HG03108 (cell line): ENCODE results near the gene ANKRD2.

ENCODE experiments used
- ATAC-seq: cut with Tn5 transposase; IDR thresholded peaks from one replicate; pipeline ENCODE4 v1.9.1; 2021; ENCODE audit warnings: moderate library complexity; ENCODE audit not compliant: unreplicated experiment

ANKRD2 gene

DNA sequence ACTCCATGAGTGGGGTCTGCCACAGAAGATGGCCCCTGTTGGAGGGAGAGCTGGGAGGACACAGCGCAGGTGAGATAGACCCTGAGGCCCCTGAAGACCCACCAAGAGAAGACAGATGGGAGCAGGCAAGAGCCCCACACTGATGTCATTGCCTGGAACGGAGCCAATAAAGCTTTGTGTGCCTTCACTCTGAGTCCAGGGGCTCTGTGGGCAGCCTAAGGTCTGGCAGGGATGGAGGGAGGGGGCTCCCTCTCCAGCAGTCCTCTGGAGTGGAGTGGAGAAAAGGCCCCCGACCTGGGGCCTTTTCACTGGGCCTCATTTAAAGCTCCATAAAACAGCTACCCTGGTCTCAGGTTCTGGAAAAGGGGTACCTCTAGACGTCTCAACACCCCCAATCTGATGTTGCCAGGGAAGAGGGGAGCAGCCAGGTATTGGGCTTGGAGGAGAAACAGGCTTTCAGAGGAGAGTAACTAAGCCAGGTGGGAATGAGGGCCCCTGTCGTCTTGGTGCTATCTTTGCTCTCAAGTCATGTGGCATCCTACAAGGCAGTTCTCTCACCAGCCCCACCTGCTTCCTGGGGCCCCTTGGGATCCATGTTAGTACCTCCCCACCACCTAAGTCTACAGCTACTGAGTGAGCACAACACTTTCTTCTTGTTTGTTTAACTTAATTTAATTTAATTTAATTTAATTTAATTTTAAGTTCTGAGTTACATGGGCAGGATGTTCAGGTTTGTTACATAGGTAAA is 18.3 kb downstream of the ANKRD2 start:
- ATAC-seq: no peak

DNA sequence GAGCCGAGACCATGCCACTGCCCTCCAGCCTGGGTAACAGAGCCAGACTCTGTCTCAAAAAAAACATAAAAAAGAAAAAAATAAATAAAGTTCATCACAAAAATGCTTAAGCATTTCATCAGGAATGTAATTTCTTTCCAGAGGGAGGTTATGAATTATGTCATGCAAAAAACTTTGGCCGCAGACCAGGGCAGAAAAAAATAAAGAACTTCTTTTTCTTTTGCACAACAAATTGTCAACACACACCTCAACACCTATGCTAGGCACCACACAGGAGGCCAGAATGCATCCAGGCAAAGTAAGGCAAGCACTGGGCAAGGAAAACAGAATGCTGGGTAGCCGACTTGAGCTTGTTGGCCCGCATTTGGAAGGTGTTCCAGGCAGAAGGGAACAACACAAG is 20.8 kb downstream of the ANKRD2 start:
- no peak for ATAC-seq

DNA sequence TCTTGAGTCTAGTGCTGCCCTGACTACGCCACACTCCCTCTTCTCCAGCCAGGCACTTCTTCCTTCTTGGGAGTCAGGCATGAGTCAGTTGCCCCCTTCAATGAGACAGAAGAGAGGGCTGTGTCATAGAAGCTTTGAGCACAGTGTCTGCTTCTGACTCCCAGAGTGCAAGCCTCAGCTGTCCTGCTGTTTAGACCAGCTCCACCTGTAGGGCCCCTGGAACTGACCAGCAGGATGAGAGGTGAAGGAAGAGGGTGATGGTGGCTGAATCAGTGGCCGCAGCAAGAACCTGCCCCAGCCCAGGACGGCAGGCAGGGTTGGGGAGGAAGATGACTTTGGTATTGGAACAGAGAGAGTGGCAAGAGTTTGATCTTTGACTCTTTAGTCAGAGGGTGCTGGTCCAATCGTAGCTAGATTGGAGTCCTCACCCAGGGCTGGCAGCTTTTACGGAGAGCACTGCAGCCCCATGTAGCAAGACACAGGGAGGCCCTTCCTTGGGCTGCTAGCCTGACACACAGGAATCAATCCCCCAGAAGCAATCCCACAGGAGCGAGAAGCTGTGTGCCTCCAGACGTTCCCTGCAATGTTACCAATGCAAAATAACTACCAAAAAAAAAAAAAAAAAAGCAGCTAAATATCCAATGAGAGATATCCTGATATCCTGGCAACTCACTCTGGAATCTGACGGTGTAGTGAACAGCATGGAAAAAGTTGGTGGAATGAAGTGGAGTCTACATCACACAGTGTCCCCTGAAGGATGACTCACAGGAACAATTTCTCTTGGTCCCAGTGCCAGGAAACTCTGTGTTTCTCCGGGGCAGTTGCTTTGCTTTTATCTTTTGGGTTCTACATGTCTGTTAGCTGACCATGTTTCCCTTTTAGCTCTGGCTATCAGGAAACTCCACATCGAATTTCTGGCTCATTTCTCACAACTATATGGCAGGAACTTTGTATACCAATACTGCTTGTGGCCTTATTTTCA is 23.8 kb downstream of the ANKRD2 start:
- ATAC-seq: no peak

DNA sequence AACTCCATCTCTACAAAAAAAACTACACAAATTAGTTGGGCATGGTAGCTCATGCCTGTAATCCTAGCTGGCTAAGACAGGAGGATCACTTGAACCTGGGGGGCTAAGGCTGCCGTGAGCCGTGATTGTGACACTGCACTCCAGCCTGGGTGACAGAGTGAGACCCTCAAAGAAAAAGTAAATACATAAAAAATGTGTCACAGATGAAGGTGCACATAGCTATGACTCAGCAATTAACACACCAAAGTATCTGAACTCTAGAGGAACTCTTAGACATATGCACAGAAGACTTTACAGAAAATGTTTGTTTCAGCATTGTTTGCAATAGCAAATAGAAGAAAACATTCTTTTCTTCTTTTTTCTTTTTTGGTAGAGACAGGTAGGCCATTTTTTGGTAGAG is 25.2 kb downstream of the ANKRD2 start:
- no peak for ATAC-seq

DNA sequence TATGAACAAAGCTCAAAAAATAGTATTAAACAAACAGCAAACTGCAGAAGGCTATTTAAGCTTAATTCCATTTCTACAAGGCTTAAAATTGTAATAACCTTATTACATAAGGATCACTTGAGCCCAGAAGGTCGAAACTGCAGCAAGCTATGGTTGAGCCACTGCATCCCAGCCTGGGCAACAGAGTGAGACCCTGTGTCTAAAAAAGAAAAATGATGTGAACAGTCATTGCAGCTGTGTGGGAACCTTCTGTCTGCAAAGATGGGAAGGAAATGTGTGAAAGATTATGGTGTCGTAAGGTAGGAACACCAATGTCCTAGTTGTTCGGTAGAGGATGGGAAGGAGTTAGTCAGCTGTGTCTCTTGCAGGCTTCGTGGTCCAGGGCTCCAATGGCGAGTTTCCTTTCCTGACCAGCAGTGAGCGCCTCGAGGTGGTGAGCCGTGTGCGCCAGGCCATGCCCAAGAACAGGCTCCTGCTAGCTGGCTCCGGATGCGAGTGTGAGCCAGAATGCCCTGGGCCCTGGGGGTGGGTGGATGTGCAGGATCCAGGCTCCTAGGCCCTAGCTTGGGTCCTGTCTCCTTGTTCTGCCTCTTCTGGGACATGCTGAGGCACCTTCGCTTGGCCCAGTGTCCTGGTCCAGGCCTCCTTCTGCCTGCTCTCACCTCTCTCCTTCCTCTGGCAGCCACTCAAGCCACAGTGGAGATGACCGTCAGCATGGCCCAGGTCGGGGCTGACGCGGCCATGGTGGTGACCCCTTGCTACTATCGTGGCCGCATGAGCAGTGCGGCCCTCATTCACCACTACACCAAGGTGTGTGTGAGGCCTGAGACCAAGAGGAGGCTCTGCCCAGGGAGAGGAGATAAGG is 26.1 kb downstream of the ANKRD2 start:
- no peak for ATAC-seq

DNA sequence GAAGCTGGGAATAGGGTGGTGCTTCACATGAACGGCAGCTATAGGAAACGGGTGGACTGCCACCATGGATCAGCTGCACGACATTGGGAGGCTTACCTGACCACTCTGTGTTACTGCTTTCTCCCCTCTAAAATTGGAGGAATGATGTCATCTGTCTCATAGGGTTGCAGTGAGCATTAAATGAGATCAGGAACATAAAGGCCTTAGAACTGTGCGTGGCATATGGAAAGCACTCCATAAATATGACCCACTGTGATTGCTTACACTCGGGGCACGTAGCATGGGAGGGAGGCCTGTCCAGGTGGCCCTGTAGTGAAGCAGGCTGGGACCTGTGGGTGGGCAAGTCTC is 26.7 kb downstream of the ANKRD2 start:
- no peak for ATAC-seq

DNA sequence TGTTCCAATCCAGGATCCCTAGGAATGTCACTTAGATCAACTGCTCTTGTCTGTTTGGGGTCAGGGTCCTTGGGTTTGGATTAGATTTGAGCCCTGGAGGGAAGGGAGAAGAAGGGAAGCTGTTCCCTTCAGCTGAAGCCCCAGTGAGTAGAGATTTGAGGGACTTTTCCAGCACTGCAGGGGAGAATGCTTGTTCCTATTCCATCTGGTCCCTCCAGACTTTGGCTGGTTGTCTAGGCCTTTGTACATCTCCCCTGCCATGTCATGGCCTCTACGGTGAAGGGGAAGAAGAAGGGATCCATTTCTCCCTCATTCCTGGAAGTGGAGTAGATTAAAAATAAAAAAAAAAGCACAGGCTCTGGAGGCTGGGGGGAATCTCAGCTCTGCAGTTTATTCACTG is 28.0 kb downstream of the ANKRD2 start:
- ATAC-seq: no peak

DNA sequence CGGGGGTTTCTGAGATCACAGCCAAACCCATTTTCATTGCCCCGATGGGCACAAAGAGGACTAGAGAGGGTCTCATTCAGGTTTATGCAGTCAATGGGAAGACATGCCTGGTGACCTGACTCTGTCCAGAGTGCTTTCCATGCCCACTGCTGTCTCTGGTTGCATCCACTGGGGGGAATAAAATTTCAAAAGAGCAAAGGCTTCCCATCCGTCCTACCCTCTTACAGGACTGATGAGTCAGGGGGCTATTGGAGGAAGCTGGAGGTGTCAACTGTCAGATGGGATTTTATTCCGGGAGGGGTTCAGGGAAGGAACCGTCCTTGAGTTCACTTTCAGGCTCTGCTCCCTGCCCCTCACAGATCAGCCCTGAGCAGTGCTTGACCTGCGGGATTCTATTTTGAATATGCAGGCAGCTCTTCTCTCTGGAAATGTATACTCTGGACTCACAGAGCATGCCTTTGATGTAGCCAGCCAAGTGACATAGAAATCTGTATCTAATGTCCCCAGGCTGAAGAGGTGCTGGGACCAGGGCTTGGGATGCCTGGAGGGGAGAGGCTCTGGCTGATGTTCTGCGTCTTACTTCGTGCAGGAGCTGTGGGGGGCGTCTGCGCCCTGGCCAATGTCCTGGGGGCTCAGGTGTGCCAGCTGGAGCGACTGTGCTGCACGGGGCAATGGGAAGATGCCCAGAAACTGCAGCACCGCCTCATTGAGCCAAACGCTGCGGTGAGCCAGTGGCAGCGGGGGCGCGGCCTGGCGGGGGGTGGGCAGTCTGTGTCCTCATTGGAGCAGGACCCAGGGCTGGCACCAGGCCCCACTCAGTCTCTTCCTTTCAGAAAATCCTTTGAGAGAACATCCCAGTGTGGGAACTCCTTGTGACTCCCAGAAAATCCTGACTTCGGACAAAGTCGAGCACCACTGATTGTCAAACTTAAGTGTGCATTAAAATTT is 29.0 kb downstream of the ANKRD2 start:
- no peak for ATAC-seq

DNA sequence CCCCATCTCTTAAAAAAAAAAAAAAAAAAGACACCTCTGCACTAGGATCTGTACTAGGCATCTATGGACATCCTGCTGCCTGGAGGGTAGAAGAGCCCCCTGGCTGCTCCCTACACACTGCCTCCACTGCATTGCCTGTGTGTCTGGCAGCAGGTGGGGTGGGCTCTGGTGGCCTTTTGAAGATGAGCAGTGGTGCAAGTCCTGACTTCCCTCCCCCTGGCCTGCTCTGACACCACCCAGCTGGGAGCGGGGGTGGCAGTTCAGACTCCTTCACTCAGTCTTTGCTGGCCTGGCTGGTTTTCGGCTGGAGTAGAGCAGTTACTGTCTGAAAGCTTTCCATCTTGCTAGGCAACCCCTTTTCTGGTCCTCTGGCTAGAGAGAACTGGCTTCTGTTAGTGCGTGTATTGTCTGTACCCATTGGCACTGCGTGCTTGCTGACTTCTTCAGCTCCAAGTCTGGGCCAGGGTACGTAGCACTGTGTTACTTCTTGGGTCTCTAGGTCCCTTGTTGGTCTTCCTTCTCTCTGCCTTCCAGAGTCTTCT is 34.6 kb downstream of the ANKRD2 start:
- ATAC-seq: no peak

DNA sequence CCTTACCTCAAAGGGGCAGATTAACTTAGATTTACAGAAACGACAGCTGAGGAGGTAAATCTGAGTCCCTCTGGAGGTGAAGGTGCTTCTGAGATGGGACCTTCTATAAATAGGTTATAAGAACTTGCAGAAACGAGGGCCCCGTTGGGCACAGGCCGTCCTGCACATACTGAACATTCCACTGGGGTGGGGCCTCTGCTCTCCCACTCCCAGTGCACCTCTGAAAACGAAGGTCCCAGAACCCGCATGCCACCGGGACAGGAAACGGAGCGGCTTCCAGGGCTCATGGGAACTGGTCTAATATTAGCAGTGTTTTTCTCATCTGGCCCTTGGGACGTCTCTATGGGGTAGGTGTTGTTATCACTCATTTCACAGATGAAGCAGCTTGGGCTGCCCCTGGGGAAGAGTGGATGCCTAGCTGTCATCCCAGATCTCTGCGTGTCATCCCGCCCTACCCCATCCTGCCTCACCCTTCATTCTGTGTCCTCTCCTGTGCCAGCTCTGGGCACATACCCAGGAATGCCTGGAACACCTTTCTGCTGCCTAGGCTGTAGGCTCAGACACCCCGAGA is 36.5 kb downstream of the ANKRD2 start:
- no peak for ATAC-seq

DNA sequence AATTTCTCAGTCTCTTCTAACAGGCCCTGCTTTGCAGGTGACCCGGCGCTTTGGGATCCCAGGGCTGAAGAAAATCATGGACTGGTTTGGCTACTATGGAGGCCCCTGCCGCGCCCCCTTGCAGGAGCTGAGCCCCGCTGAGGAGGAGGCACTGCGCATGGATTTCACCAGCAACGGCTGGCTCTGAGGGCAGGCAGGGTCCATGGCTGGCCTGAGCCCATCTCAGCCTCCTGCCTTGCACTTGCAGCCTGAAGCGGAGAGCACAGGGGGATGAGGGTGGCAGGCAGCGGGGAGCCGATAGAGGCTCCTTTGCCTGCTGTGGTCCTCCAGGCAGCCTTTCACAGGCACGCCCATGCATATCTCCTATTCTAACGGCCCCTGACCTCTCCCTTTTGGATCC is 38.9 kb downstream of the ANKRD2 start:
- ATAC-seq: no peak

DNA sequence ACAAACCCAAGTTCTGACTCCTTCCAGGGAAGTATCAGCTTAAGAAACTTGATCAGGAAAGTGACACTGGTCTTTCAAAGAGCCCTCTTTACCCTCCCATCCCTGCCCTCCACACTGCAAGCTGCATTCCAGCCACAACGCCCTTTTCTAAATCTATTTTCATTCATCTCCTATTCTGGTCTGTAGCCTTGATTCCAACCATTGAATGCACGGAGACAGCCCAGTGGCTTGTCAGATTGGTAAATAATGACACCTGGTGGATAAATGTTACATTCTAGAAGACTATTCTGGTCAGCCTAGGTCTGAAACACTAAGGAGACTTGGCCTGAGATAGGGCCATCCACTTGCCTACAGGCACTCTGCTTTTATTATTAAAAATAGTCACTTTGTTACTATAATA is 39.8 kb downstream of the ANKRD2 start:
- ATAC-seq: no peak

DNA sequence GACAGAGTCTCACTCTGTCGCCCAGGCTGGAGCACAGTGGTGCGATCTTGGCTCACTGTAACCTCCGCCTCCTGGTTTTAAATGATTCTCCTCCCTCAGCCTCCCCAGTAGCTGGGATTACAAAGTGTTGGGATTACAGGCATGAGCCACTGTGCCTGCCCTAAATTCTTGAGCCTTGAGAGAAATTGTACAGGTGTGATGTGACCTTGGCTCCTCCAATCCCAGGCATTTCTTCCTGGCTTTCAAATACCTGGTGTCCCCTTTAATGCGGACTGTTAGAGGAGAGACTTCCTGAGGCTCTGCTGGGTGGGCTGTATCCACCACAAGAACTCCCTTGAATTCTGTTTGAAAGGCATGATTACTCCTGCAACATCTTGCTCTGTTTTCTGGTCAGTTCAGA is 45.7 kb downstream of the ANKRD2 start:
- ATAC-seq: no peak

DNA sequence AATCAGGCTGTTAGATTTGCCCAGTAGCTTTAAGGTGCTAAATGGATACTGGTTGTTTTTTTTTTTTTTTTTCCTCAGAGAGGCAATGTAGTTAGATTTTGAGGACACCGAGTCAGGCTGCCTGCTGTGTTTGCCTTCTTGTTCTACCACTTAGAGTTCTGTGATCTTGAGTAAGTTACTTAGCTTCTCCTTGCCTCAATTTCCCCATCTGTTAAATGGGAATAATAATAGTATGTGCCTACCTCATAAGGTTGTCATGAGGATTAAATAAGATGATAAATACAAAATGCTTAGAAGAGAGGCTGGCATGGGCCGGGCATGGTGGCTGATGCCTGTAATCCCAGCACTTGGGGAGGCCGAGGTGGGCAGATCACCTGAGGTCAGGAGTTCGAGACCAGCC is 46.2 kb downstream of the ANKRD2 start:
- no peak for ATAC-seq

DNA sequence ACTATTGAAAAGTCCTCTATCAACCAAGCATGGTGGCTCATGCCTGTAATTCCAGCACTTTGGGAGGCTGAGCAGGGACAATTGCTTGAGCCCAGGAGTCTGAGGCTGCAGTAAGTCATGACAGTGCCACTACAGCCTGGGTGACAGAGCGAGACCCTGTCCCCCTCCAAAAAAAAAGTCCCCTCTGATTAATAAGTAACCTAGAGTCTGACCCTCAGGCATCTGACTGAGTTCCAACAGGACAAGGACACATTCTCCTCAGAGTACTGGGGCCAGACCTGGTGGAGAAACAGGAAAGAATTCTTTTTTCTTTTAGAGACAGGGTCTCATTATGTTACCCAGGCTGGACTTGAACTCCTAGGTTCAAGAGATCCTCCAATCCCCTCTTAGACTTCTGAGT is 50.7 kb downstream of the ANKRD2 start:
- no peak for ATAC-seq

DNA sequence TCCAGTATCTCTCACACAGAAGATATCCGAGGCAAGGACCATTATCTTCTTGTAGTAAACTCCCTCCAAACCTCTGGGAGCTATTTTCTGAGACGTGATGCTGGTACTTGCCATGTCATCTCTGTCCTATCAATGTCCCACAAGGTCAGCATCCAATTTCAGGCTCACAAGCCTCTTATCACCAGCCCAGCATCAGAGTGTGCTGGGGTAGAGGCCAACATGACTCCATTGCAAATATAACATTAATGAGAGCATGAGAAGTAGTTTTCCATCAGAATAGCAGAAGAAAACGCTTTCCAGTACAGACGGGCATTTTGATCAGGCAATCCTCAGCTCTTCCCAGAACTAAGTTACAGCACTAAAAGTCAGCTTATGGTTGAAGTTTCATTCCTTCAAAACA is 55.2 kb downstream of the ANKRD2 start:
- no peak for ATAC-seq

DNA sequence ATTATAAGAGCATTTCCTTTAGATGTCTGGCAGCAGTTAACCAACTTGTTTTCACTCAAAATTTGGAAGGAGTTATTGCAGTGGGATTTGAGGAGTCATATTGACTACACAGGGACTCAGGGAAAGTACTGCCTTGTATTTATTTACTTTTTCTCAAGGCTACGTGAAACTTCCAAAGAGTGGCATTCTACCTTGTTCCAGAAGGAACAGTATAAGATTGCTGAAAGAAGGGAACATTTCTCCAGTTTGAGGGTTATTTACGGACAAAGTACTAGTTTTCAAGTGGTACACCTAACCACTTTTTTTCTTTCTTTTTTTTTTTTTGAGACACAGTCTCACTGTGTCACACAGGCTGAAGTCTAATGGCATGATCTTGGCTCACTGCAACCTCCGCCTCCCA is 55.6 kb downstream of the ANKRD2 start:
- no peak for ATAC-seq

DNA sequence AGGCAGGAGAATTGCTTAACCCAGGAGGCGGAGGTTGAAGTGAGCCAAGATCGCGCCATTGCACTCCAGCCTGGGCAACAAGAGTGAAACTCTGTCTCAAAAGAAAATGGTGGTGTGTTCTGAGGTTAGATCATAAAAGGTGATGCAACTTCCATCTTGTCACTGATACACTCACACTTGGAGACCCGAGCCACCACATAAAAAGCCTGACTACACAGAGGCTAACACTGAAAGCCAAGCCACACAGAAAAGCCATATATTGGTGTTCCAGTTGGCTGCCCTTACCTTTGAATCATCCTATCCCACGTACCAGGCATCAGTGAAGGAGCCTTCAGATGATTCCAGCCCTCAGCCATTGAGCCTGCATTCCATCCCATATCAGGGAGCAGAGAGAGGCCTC is 56.7 kb downstream of the ANKRD2 start:
- no peak for ATAC-seq

DNA sequence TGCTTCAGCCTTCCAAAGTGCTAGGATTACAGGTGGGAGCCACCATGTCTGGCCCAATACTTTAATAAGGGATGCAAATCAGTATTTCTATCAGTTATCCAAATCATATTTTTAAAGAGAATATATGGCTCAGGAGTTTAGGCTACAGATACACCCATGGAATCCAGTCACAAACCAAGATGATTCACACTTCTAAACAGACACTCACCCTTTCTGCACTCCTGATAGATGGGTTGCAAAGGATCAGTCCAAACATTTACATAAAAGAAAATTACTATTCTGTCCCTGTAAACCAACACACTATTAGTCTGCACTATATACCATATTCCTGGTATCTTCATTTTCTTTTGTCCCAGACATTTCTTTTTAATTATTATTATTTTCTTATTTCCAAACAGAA is 58.5 kb downstream of the ANKRD2 start:
- ATAC-seq: no peak
